ENCODE results near the gene CDH23. TPM values are rescaled to one million over a fixed set of nuclear protein-coding genes. Genes with fewer than 3 reads are reported as not detected.

CDH23 gene
- polyA plus RNA-seq, 1 donor (not counting 4 experiments of a cell fraction or from before 2014, with no cell fraction given), result 0.01 TPM

DNA sequence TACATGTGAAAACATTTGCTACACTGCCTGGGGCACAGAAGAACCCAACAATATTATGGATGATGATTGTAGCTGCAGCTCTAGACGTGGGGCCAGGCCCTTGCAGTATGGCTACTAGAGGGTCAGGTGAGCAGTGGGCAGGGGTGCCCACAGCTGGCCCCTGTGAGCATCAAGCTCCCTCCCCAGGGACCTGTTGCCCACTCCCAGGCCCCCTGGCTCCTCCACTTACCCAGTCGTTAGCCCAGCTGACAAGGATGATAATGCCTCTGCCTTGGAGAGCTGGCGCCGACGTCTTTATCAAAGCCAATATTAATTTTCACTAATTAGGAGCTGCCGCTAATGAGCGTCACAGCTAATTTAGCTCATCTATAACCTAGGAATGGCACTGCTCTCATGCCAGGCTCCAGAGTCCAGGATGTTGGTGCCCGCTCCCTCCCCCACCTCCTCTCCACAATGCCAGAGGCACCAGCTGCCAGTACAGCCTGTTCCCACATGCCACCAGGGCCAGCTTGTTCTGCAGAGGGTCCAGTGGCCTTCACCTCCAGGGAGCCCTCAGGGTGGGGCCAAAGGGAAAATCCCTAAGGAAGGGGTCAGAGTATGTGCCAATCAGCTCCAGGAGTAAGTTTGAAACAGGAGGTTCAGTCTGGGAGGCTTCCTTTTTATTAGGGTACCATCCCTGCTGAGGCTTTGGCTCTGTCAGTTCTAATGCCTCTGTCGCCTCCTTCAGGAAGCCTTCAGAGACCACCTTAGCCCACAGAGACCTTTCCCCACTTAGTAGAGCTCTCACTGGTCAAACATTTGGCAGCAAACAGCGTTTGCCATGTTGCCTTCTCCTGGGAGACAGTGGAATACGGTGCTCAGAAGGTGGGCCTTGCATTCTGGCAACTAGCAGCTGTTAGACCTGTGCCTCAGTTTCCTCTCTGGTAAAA is 77.2 kb downstream of the CDH23 start:
- H3K27me3 ChIP-seq (ENCODE audit: control insufficient read depth, extremely low read depth, insufficient read depth, low read length), result peaks cover 36% of the 10 kb centered on the region
- DNase-seq (ENCODE audit: low read depth, low spot score) (no peak), FAIRE-seq (no peak)
- H3K9me1 ChIP-seq (ENCODE audit: control insufficient read depth, extremely low read depth, insufficient read depth, low read length), result no peaks in the 10 kb centered on the region
- dilution Hi-C loops (cut with MboI; ENCODE audit: extremely low pct_ligation_motif_present, low sequenced_read_pairs), result no loop called here
- H3K4me3 ChIP-seq (ENCODE audit: control insufficient read depth in 2 of 3, extremely low read depth in 1 of 3, insufficient read depth in 2 of 3, low read depth in 1 of 3, low read length in 3 of 3), result no peak overlapping the region
- no peaks in the 10 kb centered on the region for H3K36me3 ChIP-seq (ENCODE audit: control insufficient read depth in 2 of 2, extremely low read depth in 1 of 2, insufficient read depth in 2 of 2, low read length in 2 of 2)
- no peak for TF ChIP-seq EZH2 (IDR thresholded peaks at IDR 0.05; ENCODE audit: low read length)
- TF ChIP-seq, protein P1, sequence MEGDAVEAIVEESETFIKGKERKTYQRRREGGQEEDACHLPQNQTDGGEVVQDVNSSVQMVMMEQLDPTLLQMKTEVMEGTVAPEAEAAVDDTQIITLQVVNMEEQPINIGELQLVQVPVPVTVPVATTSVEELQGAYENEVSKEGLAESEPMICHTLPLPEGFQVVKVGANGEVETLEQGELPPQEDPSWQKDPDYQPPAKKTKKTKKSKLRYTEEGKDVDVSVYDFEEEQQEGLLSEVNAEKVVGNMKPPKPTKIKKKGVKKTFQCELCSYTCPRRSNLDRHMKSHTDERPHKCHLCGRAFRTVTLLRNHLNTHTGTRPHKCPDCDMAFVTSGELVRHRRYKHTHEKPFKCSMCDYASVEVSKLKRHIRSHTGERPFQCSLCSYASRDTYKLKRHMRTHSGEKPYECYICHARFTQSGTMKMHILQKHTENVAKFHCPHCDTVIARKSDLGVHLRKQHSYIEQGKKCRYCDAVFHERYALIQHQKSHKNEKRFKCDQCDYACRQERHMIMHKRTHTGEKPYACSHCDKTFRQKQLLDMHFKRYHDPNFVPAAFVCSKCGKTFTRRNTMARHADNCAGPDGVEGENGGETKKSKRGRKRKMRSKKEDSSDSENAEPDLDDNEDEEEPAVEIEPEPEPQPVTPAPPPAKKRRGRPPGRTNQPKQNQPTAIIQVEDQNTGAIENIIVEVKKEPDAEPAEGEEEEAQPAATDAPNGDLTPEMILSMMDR (optimal IDR thresholded peaks at IDR 0.05 in 1 of 3, IDR thresholded peaks at IDR 0.05 in 1 of 3, conservative IDR thresholded peaks at IDR 0.05 in 1 of 3; ENCODE audit: extremely low read depth in 1 of 3, insufficient read depth in 2 of 3, low read length in 3 of 3), result no peak
- H2AFZ ChIP-seq (ENCODE audit: control insufficient read depth, low read length), result no peak overlapping the region
- H3K4me2 ChIP-seq (ENCODE audit: control insufficient read depth, extremely low read depth, insufficient read depth, low read depth, low read length), result no peak overlapping the region
- H4K20me1 ChIP-seq (ENCODE audit: control insufficient read depth, extremely low read depth, insufficient read depth, low read length), result no peaks in the 10 kb centered on the region
- H3K79me2 ChIP-seq (ENCODE audit: control insufficient read depth, insufficient read depth, low read length), result no peaks in the 10 kb centered on the region
- no peaks in the 10 kb centered on the region for H3K9me3 ChIP-seq (ENCODE audit: control insufficient read depth, low read depth, low read length)
- no peak overlapping the region for H3K9ac ChIP-seq (ENCODE audit: control insufficient read depth, extremely low read depth, insufficient read depth, low read length)
- no peak overlapping the region for H3K27ac ChIP-seq (ENCODE audit: control insufficient read depth, insufficient read depth, low read length)
- no peaks in the 10 kb centered on the region for H3K4me1 ChIP-seq (ENCODE audit: control insufficient read depth, extremely low read depth, insufficient read depth, low read length)

DNA sequence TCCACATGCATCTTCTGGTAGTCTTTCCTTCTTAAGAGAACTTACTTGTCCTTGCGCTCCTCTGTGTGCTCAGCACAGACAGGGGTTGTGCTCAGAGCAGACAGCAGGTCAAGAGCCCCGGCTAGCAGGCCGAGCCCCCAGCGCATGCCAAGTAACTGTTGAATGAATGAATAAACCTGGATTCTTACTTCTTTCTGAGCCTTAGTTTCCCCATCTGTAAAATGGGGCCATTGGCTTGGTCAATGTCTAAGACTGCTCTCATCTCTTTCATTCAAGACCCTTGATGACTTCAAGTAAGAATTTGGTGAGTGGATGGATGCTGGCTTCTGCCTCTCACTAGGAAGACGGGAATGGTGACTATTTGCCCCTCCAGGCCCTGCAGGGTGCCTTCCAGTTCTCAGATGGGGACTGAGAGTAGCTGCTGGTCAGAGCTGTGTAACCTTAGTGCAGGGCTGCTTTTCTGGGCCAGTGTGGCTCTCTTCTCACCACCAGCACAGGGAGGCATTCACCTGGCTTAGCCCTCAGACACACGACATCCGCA is 78.1 kb downstream of the CDH23 start:
- no peaks in the 10 kb centered on the region for H3K79me2 ChIP-seq (ENCODE audit: control insufficient read depth, insufficient read depth, low read length)
- no peak overlapping the region for H3K4me2 ChIP-seq (ENCODE audit: control insufficient read depth, extremely low read depth, insufficient read depth, low read depth, low read length)
- H3K9me1 ChIP-seq (ENCODE audit: control insufficient read depth, extremely low read depth, insufficient read depth, low read length), result no peaks in the 10 kb centered on the region
- no peaks in the 10 kb centered on the region for H3K9me3 ChIP-seq (ENCODE audit: control insufficient read depth, low read depth, low read length)
- H2AFZ ChIP-seq (ENCODE audit: control insufficient read depth, low read length), result no peak overlapping the region
- DNase-seq (ENCODE audit: low read depth, low spot score) (no peak), FAIRE-seq (no peak)
- H3K27me3 ChIP-seq (ENCODE audit: control insufficient read depth, extremely low read depth, insufficient read depth, low read length), result peaks cover 42% of the 10 kb centered on the region
- H3K4me1 ChIP-seq (ENCODE audit: control insufficient read depth, extremely low read depth, insufficient read depth, low read length), result no peaks in the 10 kb centered on the region
- no peak overlapping the region for H3K4me3 ChIP-seq (ENCODE audit: control insufficient read depth in 2 of 3, extremely low read depth in 1 of 3, insufficient read depth in 2 of 3, low read depth in 1 of 3, low read length in 3 of 3)
- dilution Hi-C loops (cut with MboI; ENCODE audit: extremely low pct_ligation_motif_present, low sequenced_read_pairs), result no loop called here
- H3K9ac ChIP-seq (ENCODE audit: control insufficient read depth, extremely low read depth, insufficient read depth, low read length), result no peak overlapping the region
- H4K20me1 ChIP-seq (ENCODE audit: control insufficient read depth, extremely low read depth, insufficient read depth, low read length), result no peaks in the 10 kb centered on the region
- TF ChIP-seq, protein P1 (optimal IDR thresholded peaks at IDR 0.05 in 1 of 3, IDR thresholded peaks at IDR 0.05 in 1 of 3, conservative IDR thresholded peaks at IDR 0.05 in 1 of 3; ENCODE audit: extremely low read depth in 1 of 3, insufficient read depth in 2 of 3, low read length in 3 of 3), result no peak
- no peak for TF ChIP-seq EZH2 (IDR thresholded peaks at IDR 0.05; ENCODE audit: low read length)
- H3K36me3 ChIP-seq (ENCODE audit: control insufficient read depth in 2 of 2, extremely low read depth in 1 of 2, insufficient read depth in 2 of 2, low read length in 2 of 2), result no peaks in the 10 kb centered on the region
- no peak overlapping the region for H3K27ac ChIP-seq (ENCODE audit: control insufficient read depth, insufficient read depth, low read length)
